GM10248 (cell line): ENCODE measurements around the gene HSD3B7.

ENCODE experiments used
- CTCF ChIA-PET: fragments of 300-600 bp; sonication (Branson Sonifier 250); formaldehyde crosslinking; extraction: SDS; loops from one replicate; lab custom pipeline; 2021; ENCODE audit warnings: antibody characterized with exemption; lab: Yijun Ruan, JAX
- POLR2A ChIA-PET: fragments of 350-650 bp; sonication (Branson Sonifier 250); formaldehyde crosslinking; extraction: SDS; loops from one replicate; lab custom pipeline; 2020; ENCODE audit warnings: antibody characterized with exemption; lab: Yijun Ruan, JAX
- DNase-seq: peaks from one replicate; pipeline ENCODE4 v3.0.0; 2012; ENCODE audit errors: extremely low spot score
- TF ChIP-seq, protein P1 (sequence below): IDR thresholded peaks from 2 replicates; pipeline ENCODE4 v1.5.1; 2012; ENCODE audit warnings: mild to moderate bottlenecking, low read depth; ENCODE audit errors: extremely low read depth, missing control alignments, control extremely low read depth

Gene HSD3B7

GRCh38 chr16:30956601-30957455 is 28.2 kb upstream of the HSD3B7 start:
- ChIA-PET CTCF (interaction anchor here (1.6 to 15.1 kb wide), 2 partner anchors 18 to 143 kb away, joined by 5 to 173 read pairs; no protein-coding TSS in a partner anchor), POLR2A (no interaction called here)
- DNase-seq = peak; percentile 87
- TF ChIP-seq, protein P1, sequence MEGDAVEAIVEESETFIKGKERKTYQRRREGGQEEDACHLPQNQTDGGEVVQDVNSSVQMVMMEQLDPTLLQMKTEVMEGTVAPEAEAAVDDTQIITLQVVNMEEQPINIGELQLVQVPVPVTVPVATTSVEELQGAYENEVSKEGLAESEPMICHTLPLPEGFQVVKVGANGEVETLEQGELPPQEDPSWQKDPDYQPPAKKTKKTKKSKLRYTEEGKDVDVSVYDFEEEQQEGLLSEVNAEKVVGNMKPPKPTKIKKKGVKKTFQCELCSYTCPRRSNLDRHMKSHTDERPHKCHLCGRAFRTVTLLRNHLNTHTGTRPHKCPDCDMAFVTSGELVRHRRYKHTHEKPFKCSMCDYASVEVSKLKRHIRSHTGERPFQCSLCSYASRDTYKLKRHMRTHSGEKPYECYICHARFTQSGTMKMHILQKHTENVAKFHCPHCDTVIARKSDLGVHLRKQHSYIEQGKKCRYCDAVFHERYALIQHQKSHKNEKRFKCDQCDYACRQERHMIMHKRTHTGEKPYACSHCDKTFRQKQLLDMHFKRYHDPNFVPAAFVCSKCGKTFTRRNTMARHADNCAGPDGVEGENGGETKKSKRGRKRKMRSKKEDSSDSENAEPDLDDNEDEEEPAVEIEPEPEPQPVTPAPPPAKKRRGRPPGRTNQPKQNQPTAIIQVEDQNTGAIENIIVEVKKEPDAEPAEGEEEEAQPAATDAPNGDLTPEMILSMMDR = peak; percentile 38

DNA sequence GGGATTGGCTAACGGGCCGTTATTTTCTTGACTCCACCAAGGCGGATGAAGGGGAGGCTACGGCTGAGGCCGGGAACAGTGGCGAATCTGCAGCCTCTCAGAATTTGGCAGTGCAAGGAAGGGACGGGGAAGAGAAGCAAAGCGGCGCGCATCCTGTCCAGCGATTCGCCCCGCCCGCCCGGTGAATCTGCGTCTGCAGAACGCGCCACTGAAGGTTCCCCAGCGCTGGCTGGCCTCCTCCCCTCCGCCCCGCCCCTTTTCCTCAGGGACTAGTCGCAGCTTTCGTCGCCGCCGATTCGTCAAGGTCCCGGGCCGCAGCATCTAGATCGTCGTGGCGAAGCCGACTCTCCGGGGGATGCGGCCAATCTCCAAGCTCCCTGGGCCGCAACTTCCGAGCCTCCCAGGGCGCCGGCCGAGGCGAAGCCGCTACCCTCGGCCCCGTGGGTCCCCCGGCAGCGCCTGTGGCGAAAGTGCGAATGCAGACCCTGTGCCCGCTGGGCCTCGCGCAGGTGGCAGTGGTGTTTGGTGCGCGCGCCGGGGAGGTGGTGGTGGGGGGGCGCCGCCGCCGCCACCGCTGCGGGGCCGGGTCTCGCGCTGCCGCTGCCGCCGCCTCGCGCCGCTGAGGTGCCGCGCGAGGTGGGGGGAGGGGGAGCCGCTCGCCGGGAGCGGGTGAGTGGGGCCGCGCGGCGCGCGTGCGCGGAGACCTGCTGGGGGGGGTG is 27.4 kb upstream of the HSD3B7 start, which contains the start of gene SETD1A:
Gene SETD1A (plus strand): TSS at position 299 of the 719 bp plus-strand sequence. CDS start 978 bp downstream, outside the sequence.
- ChIA-PET CTCF (interaction anchor here (0.7 kb wide), 1 partner anchor 103 kb away, joined by 3 read pairs; no protein-coding TSS in a partner anchor), POLR2A (no interaction called here)
- peak; percentile 97 for DNase-seq
- TF ChIP-seq, protein P1 = no peak

- peak; percentile 83 for DNase-seq
- TF ChIP-seq, protein P1 = no peak
- ChIA-PET CTCF (interaction anchor here (0.7 to 1.4 kb wide), 2 partner anchors 103 to 910 kb away, joined by 3 to 4 read pairs; no protein-coding TSS in a partner anchor), POLR2A (no interaction called here)
Measured at GRCh38 chr16:30958175-30959079, 26.6 kb upstream of the HSD3B7 start.

- CTCF ChIA-PET = interaction anchor here (1.2 to 5.3 kb wide), 2 partner anchors 8 to 12 kb away, joined by 3 to 25 read pairs; no protein-coding TSS in a partner anchor
- POLR2A ChIA-PET = interaction anchor here (0.6 kb wide), 1 partner anchor 90 kb away, joined by 8 read pairs; no protein-coding TSS in a partner anchor
- TF ChIP-seq, protein P1 = no peak
- DNase-seq = no peak
Measured at GRCh38 chr16:30961384-30961783, 23.6 kb upstream of the HSD3B7 start.

GRCh38 chr16:30963925-30964511 is 21.0 kb upstream of the HSD3B7 start:
- ChIA-PET CTCF (interaction anchor here (0.7 to 5.3 kb wide), 5 partner anchors 10 to 21 kb away, joined by 3 to 25 read pairs (median 5); partner anchors contain the start of gene HSD3B7), POLR2A (no interaction called here)
- TF ChIP-seq, protein P1 = no peak
- DNase-seq = no peak
